ENCODE measurements around the gene EEF1A2. TPM values are rescaled to one million over a fixed set of nuclear protein-coding genes. Genes with fewer than 3 reads are reported as not detected.
A peak's percentile ranks its signal among the peaks of the same experiment; 100 is the strongest.

The EEF1A2 gene
- total and polyA plus RNA-seq, 7 experiments from 2014 or later = 0.08 to 1.5 (median 0.53) TPM; not detected in 2

DNA sequence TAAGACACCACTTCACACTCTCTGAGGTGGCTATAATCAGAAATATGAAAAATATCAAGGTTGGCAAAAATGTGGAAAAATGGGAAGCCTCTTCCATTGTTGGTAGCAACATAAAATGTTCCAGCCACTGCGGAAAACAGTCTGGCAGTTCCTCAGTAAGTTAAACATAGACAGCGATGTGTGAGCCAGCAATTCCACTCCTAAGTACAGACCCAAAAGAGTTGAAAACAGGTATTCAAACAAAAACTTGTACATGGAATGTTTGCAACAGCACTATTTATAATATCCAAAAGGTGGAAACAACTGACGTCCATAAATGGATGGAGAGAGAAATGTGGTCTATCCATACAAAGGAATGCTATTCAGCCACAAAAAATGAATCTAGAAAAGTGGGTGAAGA lies 14.3 kb upstream of the EEF1A2 start:
- Mint-ChIP-seq H3K27me3 (peaks cover 18 to 53% (median 19%) of the 10 kb centered on the region in 5 donors), H3K9me3 (peaks cover 0 to 21% (median 5%) of the 10 kb centered on the region in 11 donors), H3K4me1 (peaks cover 0 to 6% (median 0%) of the 10 kb centered on the region in 7 donors), H3K4me3 (no peak overlapping the region), H3K27ac (no peak overlapping the region), H3K36me3 (peaks cover 0 to 3% (median 0%) of the 10 kb centered on the region in 5 donors)
- intact Hi-C loops (cut with micrococcal nuclease) = no loop called here
- Histone ChIP-seq H3K9me3 (ENCODE audit: control insufficient read depth in 2 of 3, low read length in 3 of 3) (no peaks in the 10 kb centered on the region), H3K4me1 (ENCODE audit: control insufficient read depth in 2 of 2, insufficient read depth in 2 of 2, low read length in 2 of 2) (no peaks in the 10 kb centered on the region), H3K27ac (ENCODE audit: low read depth, low read length) (no peak overlapping the region), H3K27me3 (ENCODE audit: control insufficient read depth in 2 of 2, insufficient read depth in 2 of 2, low read length in 2 of 2) (no peaks in the 10 kb centered on the region), H3K4me3 (ENCODE audit: low read length) (no peak overlapping the region), H3K36me3 (ENCODE audit: control insufficient read depth in 2 of 3, insufficient read depth in 3 of 3, low read length in 3 of 3) (no peaks in the 10 kb centered on the region)
- ChIA-PET POLR2A (no interaction called here), CTCF (no interaction called here)
- no peak for ATAC-seq
- DNase-seq = no peak

- no peak overlapping the region for H3K27ac ChIP-seq (ENCODE audit: low read depth, low read length)
- no peaks in the 10 kb centered on the region for H3K36me3 ChIP-seq (ENCODE audit: control insufficient read depth in 2 of 3, insufficient read depth in 3 of 3, low read length in 3 of 3)
- Mint-ChIP-seq H3K36me3 (peaks cover 0 to 7% (median 5%) of the 10 kb centered on the region in 5 donors), H3K27ac (no peak overlapping the region), H3K9me3 (peaks cover 0 to 36% (median 9%) of the 10 kb centered on the region in 11 donors), H3K4me1 (peaks cover 0 to 10% (median 0%) of the 10 kb centered on the region in 7 donors), H3K27me3 (peaks cover 34 to 51% (median 36%) of the 10 kb centered on the region in 5 donors), H3K4me3 (peak overlapping the region in 1 of 10 donors; percentile 14)
- ATAC-seq (no peak), DNase-seq (no peak)
- ChIA-PET CTCF (no interaction called here), POLR2A (interaction anchor here (0.7 kb wide), 1 partner anchor 9 kb away, joined by 3 read pairs; no protein-coding TSS in a partner anchor)
- H3K4me3 ChIP-seq (ENCODE audit: low read length) = no peak overlapping the region
- peaks cover 0 to 14% (median 0%) of the 10 kb centered on the region in 3 experiments for H3K9me3 ChIP-seq (ENCODE audit: control insufficient read depth in 2 of 3, low read length in 3 of 3)
- intact Hi-C loops (cut with micrococcal nuclease) = no loop called here
- H3K4me1 ChIP-seq (ENCODE audit: control insufficient read depth in 2 of 2, insufficient read depth in 2 of 2, low read length in 2 of 2) = no peaks in the 10 kb centered on the region
- H3K27me3 ChIP-seq (ENCODE audit: control insufficient read depth in 2 of 2, insufficient read depth in 2 of 2, low read length in 2 of 2) = no peaks in the 10 kb centered on the region
These were observed 10.2 kb upstream of the EEF1A2 start for GRCh38 chr20:63509088-63509564.

- peaks cover 0 to 19% (median 0%) of the 10 kb centered on the region in 3 experiments for H3K9me3 ChIP-seq (ENCODE audit: control insufficient read depth in 2 of 3, low read length in 3 of 3)
- POLR2A ChIA-PET = no interaction called here
- DNase-seq (no peak), ATAC-seq (no peak)
- H3K9me3 Mint-ChIP-seq = peaks cover 0 to 36% (median 10%) of the 10 kb centered on the region in 11 donors
- intact Hi-C loops (cut with micrococcal nuclease) = no loop called here
- peaks cover 31 to 51% (median 36%) of the 10 kb centered on the region in 5 donors for H3K27me3 Mint-ChIP-seq
- peak overlapping the region in 1 of 10 donors; percentile 44 for H3K4me3 Mint-ChIP-seq
- no peaks in the 10 kb centered on the region for H3K4me1 ChIP-seq (ENCODE audit: control insufficient read depth in 2 of 2, insufficient read depth in 2 of 2, low read length in 2 of 2)
- peak overlapping the region in 1 of 9 donors; percentile 29 for H3K27ac Mint-ChIP-seq
- peaks cover 0 to 9% (median 5%) of the 10 kb centered on the region in 5 donors for H3K36me3 Mint-ChIP-seq
- H3K4me3 ChIP-seq (ENCODE audit: low read length) = no peak overlapping the region
- no peak overlapping the region for H3K27ac ChIP-seq (ENCODE audit: low read depth, low read length)
- H3K4me1 Mint-ChIP-seq = peaks cover 0 to 10% (median 0%) of the 10 kb centered on the region in 7 donors
- CTCF ChIA-PET = interaction anchor here (0.6 kb wide), 1 partner anchor 37 kb away, joined by 3 read pairs; no protein-coding TSS in a partner anchor
- H3K27me3 ChIP-seq (ENCODE audit: control insufficient read depth in 2 of 2, insufficient read depth in 2 of 2, low read length in 2 of 2) = no peaks in the 10 kb centered on the region
- no peaks in the 10 kb centered on the region for H3K36me3 ChIP-seq (ENCODE audit: control insufficient read depth in 2 of 3, insufficient read depth in 3 of 3, low read length in 3 of 3)
These were observed 9.3 kb upstream of the EEF1A2 start for GRCh38 chr20:63508072-63508768.

- H3K36me3 ChIP-seq (ENCODE audit: control insufficient read depth in 2 of 3, insufficient read depth in 3 of 3, low read length in 3 of 3) = no peaks in the 10 kb centered on the region
- CTCF ChIA-PET = interaction anchor here (0.6 kb wide), 1 partner anchor 38 kb away, joined by 3 read pairs; no protein-coding TSS in a partner anchor
- Mint-ChIP-seq H3K9me3 (peaks cover 0 to 30% (median 8%) of the 10 kb centered on the region in 11 donors), H3K27me3 (peaks cover 30 to 44% (median 34%) of the 10 kb centered on the region in 5 donors), H3K4me1 (peaks cover 0 to 10% (median 0%) of the 10 kb centered on the region in 7 donors), H3K36me3 (peaks cover 0 to 9% (median 5%) of the 10 kb centered on the region in 5 donors), H3K4me3 (no peak overlapping the region), H3K27ac (no peak overlapping the region)
- intact Hi-C loops (cut with micrococcal nuclease) = no loop called here
- H3K27ac ChIP-seq (ENCODE audit: low read depth, low read length) = no peak overlapping the region
- DNase-seq (no peak), ATAC-seq (no peak)
- no peak overlapping the region for H3K4me3 ChIP-seq (ENCODE audit: low read length)
- POLR2A ChIA-PET = no interaction called here
- no peaks in the 10 kb centered on the region for H3K4me1 ChIP-seq (ENCODE audit: control insufficient read depth in 2 of 2, insufficient read depth in 2 of 2, low read length in 2 of 2)
- H3K27me3 ChIP-seq (ENCODE audit: control insufficient read depth in 2 of 2, insufficient read depth in 2 of 2, low read length in 2 of 2) = no peaks in the 10 kb centered on the region
- peaks cover 0 to 19% (median 0%) of the 10 kb centered on the region in 3 experiments for H3K9me3 ChIP-seq (ENCODE audit: control insufficient read depth in 2 of 3, low read length in 3 of 3)
These were observed 8.3 kb upstream of the EEF1A2 start for GRCh38 chr20:63507083-63507743.

- intact Hi-C loops (cut with micrococcal nuclease) = no loop called here
- H3K27ac ChIP-seq (ENCODE audit: low read depth, low read length) = no peak overlapping the region
- peaks cover 0 to 9% (median 5%) of the 10 kb centered on the region in 5 donors for H3K36me3 Mint-ChIP-seq
- H3K27ac Mint-ChIP-seq = no peak overlapping the region
- H3K36me3 ChIP-seq (ENCODE audit: control insufficient read depth in 2 of 3, insufficient read depth in 3 of 3, low read length in 3 of 3) = no peaks in the 10 kb centered on the region
- no peak for ATAC-seq
- no peaks in the 10 kb centered on the region for H3K27me3 ChIP-seq (ENCODE audit: control insufficient read depth in 2 of 2, insufficient read depth in 2 of 2, low read length in 2 of 2)
- POLR2A ChIA-PET = interaction anchor here (1.7 kb wide), 1 partner anchor 15 kb away, joined by 4 read pairs; the partner anchor contains the start of gene PPDPF
- peaks cover 0 to 10% (median 0%) of the 10 kb centered on the region in 7 donors for H3K4me1 Mint-ChIP-seq
- H3K4me3 ChIP-seq (ENCODE audit: low read length) = no peak overlapping the region
- H3K9me3 ChIP-seq (ENCODE audit: control insufficient read depth in 2 of 3, low read length in 3 of 3) = peaks cover 0 to 19% (median 0%) of the 10 kb centered on the region in 3 experiments
- no peak overlapping the region for H3K4me3 Mint-ChIP-seq
- H3K9me3 Mint-ChIP-seq = peaks cover 0 to 30% (median 8%) of the 10 kb centered on the region in 11 donors
- no peak for DNase-seq
- CTCF ChIA-PET = no interaction called here
- no peaks in the 10 kb centered on the region for H3K4me1 ChIP-seq (ENCODE audit: control insufficient read depth in 2 of 2, insufficient read depth in 2 of 2, low read length in 2 of 2)
- peaks cover 30 to 35% (median 33%) of the 10 kb centered on the region in 5 donors for H3K27me3 Mint-ChIP-seq
These were observed 6.8 kb upstream of the EEF1A2 start for GRCh38 chr20:63505723-63506122.

- CTCF ChIA-PET = no interaction called here
- no peak overlapping the region for H3K4me3 ChIP-seq (ENCODE audit: low read length)
- no peaks in the 10 kb centered on the region for H3K27me3 ChIP-seq (ENCODE audit: control insufficient read depth in 2 of 2, insufficient read depth in 2 of 2, low read length in 2 of 2)
- H3K4me1 ChIP-seq (ENCODE audit: control insufficient read depth in 2 of 2, insufficient read depth in 2 of 2, low read length in 2 of 2) = no peaks in the 10 kb centered on the region
- H3K27ac ChIP-seq (ENCODE audit: low read depth, low read length) = no peak overlapping the region
- H3K9me3 Mint-ChIP-seq = peaks cover 0 to 30% (median 8%) of the 10 kb centered on the region in 11 donors
- H3K27me3 Mint-ChIP-seq = peaks cover 29 to 35% (median 31%) of the 10 kb centered on the region in 5 donors
- H3K36me3 ChIP-seq (ENCODE audit: control insufficient read depth in 2 of 3, insufficient read depth in 3 of 3, low read length in 3 of 3) = no peaks in the 10 kb centered on the region
- ATAC-seq = no peak
- POLR2A ChIA-PET = interaction anchor here (1.7 kb wide), 1 partner anchor 16 kb away, joined by 4 read pairs; the partner anchor contains the start of gene PPDPF
- H3K9me3 ChIP-seq (ENCODE audit: control insufficient read depth in 2 of 3, low read length in 3 of 3) = peaks cover 0 to 19% (median 0%) of the 10 kb centered on the region in 3 experiments
- no peak overlapping the region for H3K27ac Mint-ChIP-seq
- H3K4me3 Mint-ChIP-seq = no peak overlapping the region
- peaks cover 0 to 9% (median 5%) of the 10 kb centered on the region in 5 donors for H3K36me3 Mint-ChIP-seq
- intact Hi-C loops (cut with micrococcal nuclease) = no loop called here
- peaks cover 0 to 10% (median 0%) of the 10 kb centered on the region in 7 donors for H3K4me1 Mint-ChIP-seq
- no peak for DNase-seq
These were observed 6.4 kb upstream of the EEF1A2 start for GRCh38 chr20:63505281-63505680.
